ENCODE results near the gene GP9.

GP9 gene

GRCh38 chr3:129060276-129061022 lies at the start of gene GP9:
Gene GP9, plus strand, starts transcription at chr3:129060779. Its CDS starts 961 bp downstream, at chr3:129061740.
- Mint-ChIP-seq H3K27ac (ENCODE audit: low read depth) (no peak within 1 kb of the TSS), H3K9me3 (no peaks in the 10 kb centered on the region), H3K27me3 (no peaks in the 10 kb centered on the region), H3K36me3 (ENCODE audit: insufficient read depth) (no peaks in the 10 kb centered on the region), H3K4me3 (no peak within 1 kb of the TSS), H3K4me1 (no peaks in the 10 kb centered on the region)
- no peak for ATAC-seq (replicated peaks; ENCODE audit: extremely low read depth, poor library complexity, severe bottlenecking)
- DNase-seq (ENCODE audit: low spot score in 2 of 2): no peak

GRCh38 chr3:129013491-129013891 lies 47.1 kb upstream of the GP9 start:
- Mint-ChIP-seq H3K4me1 (peaks cover 36% of the 10 kb centered on the region), H3K27me3 (no peaks in the 10 kb centered on the region), H3K9me3 (no peaks in the 10 kb centered on the region), H3K36me3 (ENCODE audit: insufficient read depth) (no peaks in the 10 kb centered on the region), H3K4me3 (no peak overlapping the region), H3K27ac (ENCODE audit: low read depth) (no peak overlapping the region)
- DNase-seq (ENCODE audit: low spot score in 2 of 2) (no peak), ATAC-seq (replicated peaks; ENCODE audit: extremely low read depth, poor library complexity, severe bottlenecking) (no peak)

GRCh38 chr3:129014148-129014547 lies 46.4 kb upstream of the GP9 start:
- H3K4me3 Mint-ChIP-seq: no peak overlapping the region
- peak overlapping the region; percentile 77 for H3K27ac Mint-ChIP-seq (ENCODE audit: low read depth)
- DNase-seq (ENCODE audit: low spot score in 2 of 2) (no peak), ATAC-seq (replicated peaks; ENCODE audit: extremely low read depth, poor library complexity, severe bottlenecking) (no peak)
- H3K9me3 Mint-ChIP-seq: no peaks in the 10 kb centered on the region
- H3K27me3 Mint-ChIP-seq: no peaks in the 10 kb centered on the region
- H3K36me3 Mint-ChIP-seq (ENCODE audit: insufficient read depth): no peaks in the 10 kb centered on the region
- H3K4me1 Mint-ChIP-seq: peaks cover 42% of the 10 kb centered on the region

- Mint-ChIP-seq H3K27me3 (no peaks in the 10 kb centered on the region), H3K4me3 (peak overlapping the region; percentile 64)
Observed at GRCh38 chr3:129014793-129015345, 45.7 kb upstream of the GP9 start.

GRCh38 chr3:129015388-129016105 lies 45.0 kb upstream of the GP9 start:
- ATAC-seq (replicated peaks; ENCODE audit: extremely low read depth, poor library complexity, severe bottlenecking) (peak; percentile 69), DNase-seq (ENCODE audit: low spot score in 2 of 2) (no peak)
- peak overlapping the region; percentile 77 for H3K27ac Mint-ChIP-seq (ENCODE audit: low read depth)
- H3K4me1 Mint-ChIP-seq: peaks cover 42% of the 10 kb centered on the region
- H3K4me3 Mint-ChIP-seq: peak overlapping the region; percentile 64
- no peaks in the 10 kb centered on the region for H3K9me3 Mint-ChIP-seq
- no peaks in the 10 kb centered on the region for H3K27me3 Mint-ChIP-seq
- no peaks in the 10 kb centered on the region for H3K36me3 Mint-ChIP-seq (ENCODE audit: insufficient read depth)

More at GRCh38 chr3:129014793-129015345, 45.7 kb upstream of the GP9 start:
- Mint-ChIP-seq H3K9me3 (no peaks in the 10 kb centered on the region), H3K4me1 (peaks cover 42% of the 10 kb centered on the region), H3K36me3 (ENCODE audit: insufficient read depth) (no peaks in the 10 kb centered on the region), H3K27ac (ENCODE audit: low read depth) (peak overlapping the region; percentile 77)
- ATAC-seq (replicated peaks; ENCODE audit: extremely low read depth, poor library complexity, severe bottlenecking): no peak
- DNase-seq (ENCODE audit: low spot score in 2 of 2): no peak

- Mint-ChIP-seq H3K9me3 (no peaks in the 10 kb centered on the region), H3K4me3 (peak overlapping the region; percentile 64)
Observed at GRCh38 chr3:129016356-129016719, 44.2 kb upstream of the GP9 start.

GRCh38 chr3:129016720-129017483 lies 43.7 kb upstream of the GP9 start:
- no peak for DNase-seq (ENCODE audit: low spot score in 2 of 2)
- Mint-ChIP-seq H3K27me3 (no peaks in the 10 kb centered on the region), H3K27ac (ENCODE audit: low read depth) (peak overlapping the region; percentile 77), H3K9me3 (no peaks in the 10 kb centered on the region), H3K36me3 (ENCODE audit: insufficient read depth) (no peaks in the 10 kb centered on the region), H3K4me3 (peak overlapping the region; percentile 64), H3K4me1 (peaks cover 45% of the 10 kb centered on the region)
- ATAC-seq (replicated peaks; ENCODE audit: extremely low read depth, poor library complexity, severe bottlenecking): peak; percentile 20

More at GRCh38 chr3:129016356-129016719, 44.2 kb upstream of the GP9 start:
- peak overlapping the region; percentile 77 for H3K27ac Mint-ChIP-seq (ENCODE audit: low read depth)
- no peaks in the 10 kb centered on the region for H3K27me3 Mint-ChIP-seq
- peaks cover 42% of the 10 kb centered on the region for H3K4me1 Mint-ChIP-seq
- DNase-seq (ENCODE audit: low spot score in 2 of 2) (peak in 1 of 2 donors; percentile 45), ATAC-seq (replicated peaks; ENCODE audit: extremely low read depth, poor library complexity, severe bottlenecking) (peak; percentile 87)
- H3K36me3 Mint-ChIP-seq (ENCODE audit: insufficient read depth): no peaks in the 10 kb centered on the region

GRCh38 chr3:129017484-129017899 lies 43.1 kb upstream of the GP9 start:
- Mint-ChIP-seq H3K4me1 (peaks cover 51% of the 10 kb centered on the region), H3K27me3 (no peaks in the 10 kb centered on the region), H3K4me3 (peak overlapping the region; percentile 21), H3K27ac (ENCODE audit: low read depth) (peak overlapping the region; percentile 77), H3K9me3 (no peaks in the 10 kb centered on the region), H3K36me3 (ENCODE audit: insufficient read depth) (no peaks in the 10 kb centered on the region)
- DNase-seq (ENCODE audit: low spot score in 2 of 2): no peak
- ATAC-seq (replicated peaks; ENCODE audit: extremely low read depth, poor library complexity, severe bottlenecking): no peak

DNA sequence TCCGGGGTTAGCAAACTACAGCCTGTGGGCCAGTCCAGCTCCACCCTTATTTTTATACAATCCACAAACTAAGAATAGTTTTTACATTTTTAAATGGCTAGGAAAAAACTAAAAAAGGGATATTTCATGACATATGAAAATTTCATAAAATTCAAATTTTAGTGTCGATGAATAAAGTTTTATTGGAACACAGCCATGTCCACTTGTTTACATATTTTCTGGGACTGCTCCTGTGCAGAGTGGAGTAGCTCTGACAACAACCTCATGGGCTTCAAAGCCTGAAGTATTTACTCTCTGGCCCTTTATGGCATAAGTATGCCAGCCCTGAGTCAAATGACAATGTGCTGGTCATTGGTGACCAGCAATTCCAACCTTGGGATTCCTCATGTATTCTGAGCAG lies 42.3 kb upstream of the GP9 start:
- H3K36me3 Mint-ChIP-seq (ENCODE audit: insufficient read depth): no peaks in the 10 kb centered on the region
- H3K27me3 Mint-ChIP-seq: no peaks in the 10 kb centered on the region
- peaks cover 52% of the 10 kb centered on the region for H3K4me1 Mint-ChIP-seq
- no peak for DNase-seq (ENCODE audit: low spot score in 2 of 2)
- no peak overlapping the region for H3K4me3 Mint-ChIP-seq
- ATAC-seq (replicated peaks; ENCODE audit: extremely low read depth, poor library complexity, severe bottlenecking): no peak
- H3K27ac Mint-ChIP-seq (ENCODE audit: low read depth): peak overlapping the region; percentile 41
- no peaks in the 10 kb centered on the region for H3K9me3 Mint-ChIP-seq

DNA sequence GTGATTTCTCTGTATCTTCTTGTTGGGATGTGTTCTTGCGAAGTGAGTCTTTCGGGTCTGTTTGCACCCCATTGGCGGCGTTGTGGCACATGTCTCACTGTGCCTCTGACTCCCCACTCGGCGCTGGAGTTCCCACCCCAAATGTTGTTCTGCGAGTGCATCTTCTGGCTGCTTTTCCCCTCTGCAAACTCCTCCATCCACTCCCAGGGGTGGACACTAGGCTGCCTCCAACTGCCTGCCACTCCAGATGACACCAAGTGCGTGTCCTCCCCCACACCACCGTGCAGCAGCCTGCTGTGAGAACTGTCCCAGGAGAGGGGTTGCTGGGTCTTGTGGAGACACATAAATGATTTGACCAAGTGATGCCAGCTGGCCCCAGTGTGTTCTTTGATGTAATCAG lies 41.8 kb upstream of the GP9 start:
- Mint-ChIP-seq H3K27me3 (no peaks in the 10 kb centered on the region), H3K4me1 (peaks cover 52% of the 10 kb centered on the region), H3K4me3 (no peak overlapping the region), H3K27ac (ENCODE audit: low read depth) (peak overlapping the region; percentile 41), H3K36me3 (ENCODE audit: insufficient read depth) (no peaks in the 10 kb centered on the region), H3K9me3 (no peaks in the 10 kb centered on the region)
- no peak for ATAC-seq (replicated peaks; ENCODE audit: extremely low read depth, poor library complexity, severe bottlenecking)
- DNase-seq (ENCODE audit: low spot score in 2 of 2): no peak

DNA sequence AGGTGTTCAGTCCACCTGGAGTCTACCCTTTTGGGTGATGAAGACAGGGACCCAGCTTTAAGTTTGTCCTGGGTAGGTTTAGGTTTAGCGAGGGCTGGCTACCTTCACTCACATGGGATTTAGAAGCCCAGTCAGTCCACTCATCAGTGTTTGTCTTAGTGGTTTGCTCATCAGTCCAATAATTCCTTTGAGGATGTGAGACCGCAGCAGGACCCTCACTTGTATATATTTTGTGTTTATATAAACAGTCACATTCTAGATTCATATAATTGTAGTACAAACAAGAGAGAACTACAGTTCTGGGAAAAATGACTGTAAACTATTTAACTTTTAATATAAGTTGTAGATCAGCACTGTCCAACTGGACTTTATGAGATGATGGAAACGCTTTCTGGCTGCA lies 41.3 kb upstream of the GP9 start:
- H3K36me3 Mint-ChIP-seq (ENCODE audit: insufficient read depth): no peaks in the 10 kb centered on the region
- H3K4me3 Mint-ChIP-seq: no peak overlapping the region
- no peaks in the 10 kb centered on the region for H3K27me3 Mint-ChIP-seq
- peaks cover 51% of the 10 kb centered on the region for H3K4me1 Mint-ChIP-seq
- DNase-seq (ENCODE audit: low spot score in 2 of 2) (no peak), ATAC-seq (replicated peaks; ENCODE audit: extremely low read depth, poor library complexity, severe bottlenecking) (no peak)
- no peak overlapping the region for H3K27ac Mint-ChIP-seq (ENCODE audit: low read depth)
- H3K9me3 Mint-ChIP-seq: no peaks in the 10 kb centered on the region

- peaks cover 37% of the 10 kb centered on the region for H3K4me1 Mint-ChIP-seq
- no peaks in the 10 kb centered on the region for H3K36me3 Mint-ChIP-seq (ENCODE audit: insufficient read depth)
- no peak overlapping the region for H3K27ac Mint-ChIP-seq (ENCODE audit: low read depth)
- no peaks in the 10 kb centered on the region for H3K9me3 Mint-ChIP-seq
- H3K4me3 Mint-ChIP-seq: no peak overlapping the region
- ATAC-seq (replicated peaks; ENCODE audit: extremely low read depth, poor library complexity, severe bottlenecking): no peak
- no peak for DNase-seq (ENCODE audit: low spot score in 2 of 2)
- H3K27me3 Mint-ChIP-seq: no peaks in the 10 kb centered on the region
Observed at GRCh38 chr3:129020691-129021090, 39.9 kb upstream of the GP9 start.
